Measurements from ENCODE around the gene AIF1L.

Gene AIF1L

DNA sequence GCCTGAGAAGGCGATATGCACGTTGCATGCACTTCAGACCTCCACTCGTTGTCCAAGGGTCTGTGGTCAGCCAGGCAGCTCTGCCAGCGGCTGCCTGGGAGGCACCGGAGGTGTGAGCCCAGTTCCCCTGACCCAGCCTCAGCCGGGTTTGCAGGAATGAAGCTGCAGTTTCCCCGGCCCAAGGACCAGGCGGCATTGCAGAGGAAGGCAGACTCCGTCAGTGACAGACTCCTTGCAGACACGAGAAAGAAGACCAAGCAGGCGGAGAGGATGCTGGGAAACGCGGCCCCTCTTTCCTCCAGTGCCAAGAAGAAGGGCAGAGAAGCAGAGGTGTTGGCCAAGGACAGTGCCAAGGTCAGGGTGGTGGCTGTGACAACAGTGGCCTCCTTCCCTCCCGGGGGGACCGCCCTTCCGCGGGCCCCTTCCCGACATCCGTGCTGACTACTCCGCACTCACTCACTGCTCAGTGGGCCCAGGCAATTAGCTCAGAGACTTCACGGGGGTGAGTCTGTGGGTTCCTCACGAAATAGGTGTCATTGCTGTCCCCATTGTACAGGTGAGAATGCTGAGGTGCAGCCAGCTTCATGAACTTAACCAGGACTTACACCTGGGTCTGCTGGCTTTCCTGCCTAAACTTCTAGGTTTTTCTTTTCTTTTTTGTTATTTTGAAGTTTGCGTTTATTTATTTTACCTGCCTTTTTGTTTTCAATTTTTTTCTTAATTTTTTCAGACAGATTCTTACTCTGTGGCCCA lies 10.8 kb upstream of the AIF1L start:
- peaks cover 2% of the 10 kb centered on the region for H3K36me3 Mint-ChIP-seq (ENCODE audit: insufficient read depth)
- ATAC-seq (replicated peaks) = no peak

GRCh38 chr9:131087354-131087893 lies 8.9 kb upstream of the AIF1L start:
- Mint-ChIP-seq H3K27me3 (peaks cover 7 to 28% of the 10 kb centered on the region in 2 donors), H3K9me3 (no peaks in the 10 kb centered on the region), H3K27ac (no peak overlapping the region), H3K4me3 (no peak overlapping the region), H3K36me3 (ENCODE audit: insufficient read depth) (no peaks in the 10 kb centered on the region), H3K4me1 (ENCODE audit: low read depth in 2 of 2) (no peaks in the 10 kb centered on the region)
- ATAC-seq (replicated peaks) (no peak), DNase-seq (no peak)

More for the DNA sequence above, 10.8 kb upstream of the AIF1L start:
- Mint-ChIP-seq H3K4me1 (ENCODE audit: low read depth in 2 of 2) (no peaks in the 10 kb centered on the region), H3K27ac (no peak overlapping the region), H3K4me3 (no peak overlapping the region), H3K9me3 (no peaks in the 10 kb centered on the region), H3K27me3 (peaks cover 7 to 28% of the 10 kb centered on the region in 2 donors)
- no peak for DNase-seq

- no peak overlapping the region for H3K4me3 Mint-ChIP-seq
- no peaks in the 10 kb centered on the region for H3K4me1 Mint-ChIP-seq (ENCODE audit: low read depth in 2 of 2)
- H3K36me3 Mint-ChIP-seq (ENCODE audit: insufficient read depth) = no peaks in the 10 kb centered on the region
- ATAC-seq (replicated peaks) = no peak
- DNase-seq = no peak
- no peaks in the 10 kb centered on the region for H3K9me3 Mint-ChIP-seq
- peaks cover 20 to 48% of the 10 kb centered on the region in 2 donors for H3K27me3 Mint-ChIP-seq
- H3K27ac Mint-ChIP-seq = no peak overlapping the region
Measured at GRCh38 chr9:131090025-131090787, 6.1 kb upstream of the AIF1L start.

GRCh38 chr9:131091352-131091992 lies 4.9 kb upstream of the AIF1L start:
- Mint-ChIP-seq H3K27me3 (peaks cover 24 to 52% of the 10 kb centered on the region in 2 donors), H3K36me3 (ENCODE audit: insufficient read depth) (no peaks in the 10 kb centered on the region), H3K27ac (no peak overlapping the region), H3K4me3 (no peak overlapping the region), H3K9me3 (no peaks in the 10 kb centered on the region), H3K4me1 (ENCODE audit: low read depth in 2 of 2) (peaks cover 4% of the 10 kb centered on the region in 2 donors)
- ATAC-seq (replicated peaks) (no peak), DNase-seq (no peak)

GRCh38 chr9:131092030-131092429 lies 4.3 kb upstream of the AIF1L start:
- Mint-ChIP-seq H3K4me1 (ENCODE audit: low read depth in 2 of 2) (peaks cover 4% of the 10 kb centered on the region in 2 donors), H3K36me3 (ENCODE audit: insufficient read depth) (no peaks in the 10 kb centered on the region), H3K4me3 (no peak overlapping the region), H3K27me3 (peaks cover 26 to 53% of the 10 kb centered on the region in 2 donors), H3K27ac (no peak overlapping the region), H3K9me3 (no peaks in the 10 kb centered on the region)
- no peak for ATAC-seq (replicated peaks)
- no peak for DNase-seq

GRCh38 chr9:131092548-131093440 lies 3.5 kb upstream of the AIF1L start:
- Mint-ChIP-seq H3K9me3 (no peaks in the 10 kb centered on the region), H3K4me1 (ENCODE audit: low read depth in 2 of 2) (peaks cover 4% of the 10 kb centered on the region in 2 donors), H3K36me3 (ENCODE audit: insufficient read depth) (no peaks in the 10 kb centered on the region), H3K27ac (no peak overlapping the region), H3K4me3 (no peak overlapping the region), H3K27me3 (peaks cover 33 to 53% of the 10 kb centered on the region in 2 donors)
- no peak for DNase-seq
- no peak for ATAC-seq (replicated peaks)

DNA sequence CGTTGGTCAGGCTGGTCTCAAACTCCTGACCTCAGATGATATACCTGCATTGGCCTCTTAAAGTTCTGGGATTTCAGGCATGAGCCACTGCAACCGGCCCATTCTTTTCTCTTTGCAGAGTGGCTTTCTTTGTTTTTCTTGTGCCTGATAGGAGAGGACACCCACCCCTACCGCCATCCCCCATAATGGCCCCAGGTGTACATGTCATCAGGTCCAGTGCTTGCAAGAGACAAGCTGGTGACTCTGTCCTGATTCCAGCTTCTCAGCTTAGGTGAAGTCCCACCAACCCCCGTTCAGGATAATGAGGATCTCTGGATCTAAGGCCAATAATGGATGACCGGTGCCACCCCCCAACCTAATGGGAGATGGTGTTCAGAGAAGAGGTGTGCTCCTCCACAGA lies 2.3 kb upstream of the AIF1L start:
- H3K9me3 Mint-ChIP-seq = no peaks in the 10 kb centered on the region
- DNase-seq = no peak
- H3K4me3 Mint-ChIP-seq = no peak overlapping the region
- H3K27ac Mint-ChIP-seq = no peak overlapping the region
- H3K36me3 Mint-ChIP-seq (ENCODE audit: insufficient read depth) = no peaks in the 10 kb centered on the region
- H3K4me1 Mint-ChIP-seq (ENCODE audit: low read depth in 2 of 2) = peaks cover 4% of the 10 kb centered on the region in 2 donors
- no peak for ATAC-seq (replicated peaks)
- H3K27me3 Mint-ChIP-seq = peaks cover 33 to 60% of the 10 kb centered on the region in 2 donors

DNA sequence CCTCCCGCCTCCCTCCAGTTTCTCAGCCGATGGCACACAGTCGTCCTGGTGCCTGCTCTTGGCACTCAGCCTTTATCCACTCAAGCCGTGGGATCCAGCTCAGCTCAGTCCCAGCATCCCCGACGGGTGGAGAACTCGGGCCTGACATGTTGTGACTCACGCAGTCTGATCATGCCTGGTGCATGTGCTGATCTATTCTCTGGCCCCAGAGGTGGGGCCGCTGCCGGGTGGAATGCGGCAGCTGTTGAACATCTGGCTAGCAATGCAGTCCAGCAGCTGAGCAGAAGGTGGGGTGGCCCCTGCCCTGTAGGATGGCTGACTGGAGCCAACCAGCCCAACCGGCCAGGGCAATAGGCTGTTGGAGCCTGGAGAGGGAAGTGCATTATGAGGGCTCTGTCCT lies 1.7 kb upstream of the AIF1L start:
- no peak overlapping the region for H3K27ac Mint-ChIP-seq
- ATAC-seq (replicated peaks) = no peak
- H3K4me1 Mint-ChIP-seq (ENCODE audit: low read depth in 2 of 2) = peaks cover 4% of the 10 kb centered on the region in 2 donors
- peaks cover 33 to 62% of the 10 kb centered on the region in 2 donors for H3K27me3 Mint-ChIP-seq
- no peak for DNase-seq
- H3K9me3 Mint-ChIP-seq = no peaks in the 10 kb centered on the region
- no peak overlapping the region for H3K4me3 Mint-ChIP-seq
- no peaks in the 10 kb centered on the region for H3K36me3 Mint-ChIP-seq (ENCODE audit: insufficient read depth)

- DNase-seq (no peak), ATAC-seq (replicated peaks) (no peak)
- Mint-ChIP-seq H3K27me3 (peaks cover 33 to 68% of the 10 kb centered on the region in 2 donors), H3K4me1 (ENCODE audit: low read depth in 2 of 2) (peaks cover 4 to 7% of the 10 kb centered on the region in 2 donors), H3K9me3 (no peaks in the 10 kb centered on the region), H3K4me3 (peak overlapping the region; percentile 56 to 62), H3K36me3 (ENCODE audit: insufficient read depth) (no peaks in the 10 kb centered on the region), H3K27ac (no peak overlapping the region)
Measured at GRCh38 chr9:131095666-131096268, 564 bp upstream of the AIF1L start.

DNA sequence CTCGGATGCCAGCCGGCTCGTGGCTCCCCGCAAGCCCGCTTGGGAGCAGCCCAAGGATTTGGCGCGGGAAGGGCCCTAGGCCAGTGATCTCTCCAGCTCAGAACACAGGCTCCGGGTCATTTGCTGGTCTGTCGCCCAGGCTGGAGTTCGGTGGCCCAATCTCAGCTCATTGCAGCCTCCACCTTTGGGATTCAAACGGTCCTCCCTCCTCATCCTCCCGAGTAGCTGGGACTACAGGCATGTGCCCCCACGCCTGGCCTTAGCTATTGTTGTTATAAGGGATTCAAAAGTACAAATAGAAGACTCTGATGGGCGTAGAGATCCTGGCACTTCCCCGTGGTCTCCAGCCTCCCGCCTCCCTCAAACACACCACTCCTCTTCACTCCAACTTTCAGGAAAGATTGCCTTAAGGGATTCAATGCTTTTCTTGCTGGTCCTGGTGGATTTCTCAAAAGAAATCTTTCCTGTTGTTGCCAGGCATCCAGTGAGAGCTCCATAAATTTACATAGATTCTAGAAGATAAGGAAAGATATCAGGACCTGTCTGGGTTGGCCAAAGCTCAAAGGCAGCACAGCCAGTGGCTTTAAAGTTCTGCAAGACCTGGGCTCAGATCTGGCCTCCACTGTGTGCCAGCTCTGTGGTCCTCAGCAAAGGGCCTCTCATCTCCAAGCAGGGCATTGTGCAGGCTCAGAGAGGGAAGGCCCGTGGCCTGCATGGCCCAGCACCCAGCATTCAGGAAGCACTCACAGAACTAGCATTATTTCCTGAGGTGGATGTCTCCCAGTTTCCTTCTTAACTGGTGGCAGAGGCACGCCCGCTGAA lies 1.0 kb downstream of the AIF1L start:
- no peak for DNase-seq
- Mint-ChIP-seq H3K27me3 (peaks cover 33 to 70% of the 10 kb centered on the region in 2 donors), H3K36me3 (ENCODE audit: insufficient read depth) (no peaks in the 10 kb centered on the region), H3K4me3 (peak overlapping the region; percentile 55 to 69), H3K4me1 (ENCODE audit: low read depth in 2 of 2) (peaks cover 4 to 7% of the 10 kb centered on the region in 2 donors), H3K9me3 (no peaks in the 10 kb centered on the region), H3K27ac (no peak overlapping the region)
- ATAC-seq (replicated peaks) = no peak

DNA sequence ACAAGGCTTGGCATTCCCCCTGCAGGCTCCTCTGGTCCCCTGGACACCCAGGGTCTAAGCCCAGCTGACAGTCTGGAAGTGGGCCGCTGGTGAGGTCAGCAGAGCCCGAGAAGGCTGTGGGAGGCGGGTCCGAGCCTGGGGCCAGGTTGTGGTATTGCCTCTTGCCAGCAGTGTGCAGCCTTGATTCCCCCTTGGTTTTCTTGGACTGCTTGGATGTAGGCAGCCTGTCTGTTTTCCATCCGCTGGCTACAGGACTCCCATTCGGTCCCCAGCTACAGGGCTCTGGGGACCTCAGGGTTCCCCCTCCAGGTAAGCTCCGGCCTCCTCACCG lies 1.6 kb downstream of the AIF1L start:
- peak overlapping the region in 1 of 2 donors; percentile 19 for H3K4me3 Mint-ChIP-seq
- H3K27ac Mint-ChIP-seq = no peak overlapping the region
- peaks cover 4 to 7% of the 10 kb centered on the region in 2 donors for H3K4me1 Mint-ChIP-seq (ENCODE audit: low read depth in 2 of 2)
- no peaks in the 10 kb centered on the region for H3K36me3 Mint-ChIP-seq (ENCODE audit: insufficient read depth)
- H3K9me3 Mint-ChIP-seq = no peaks in the 10 kb centered on the region
- ATAC-seq (replicated peaks) (no peak), DNase-seq (no peak)
- peaks cover 33 to 70% of the 10 kb centered on the region in 2 donors for H3K27me3 Mint-ChIP-seq
